SK-N-SH (cell line): ENCODE results near the gene TRA2B. TPM values are rescaled to one million over a fixed set of nuclear protein-coding genes. Genes with fewer than 3 reads are reported as not detected.

Experiments used
- CTCF ChIA-PET: fragments of 300-600, 350-600 bp; formaldehyde crosslinking; extraction: SDS; loops from one replicate; lab custom pipeline; 2021; lab: Yijun Ruan, JAX
- POLR2A ChIA-PET: fragments of 350-600 bp; sonication (Branson Sonifier 250); formaldehyde crosslinking; extraction: SDS; loops from one replicate; lab custom pipeline; 2020; ENCODE audit warnings: antibody characterized with exemption, inconsistent platforms; lab: Yijun Ruan, JAX
- DNase-seq: peaks from one replicate; pipeline ENCODE4 v3.0.0; 2012
- H2AFZ ChIP-seq: fragments of 200-600 bp; sonication (generic); 2 replicates; pipeline ENCODE4 v1.8.1; 2016; ENCODE audit warnings: antibody characterized with exemption, mild to moderate bottlenecking, low read depth
- H3F3A ChIP-seq: fragments of 200-600 bp; sonication (generic); replicated peaks from 2 replicates; pipeline ENCODE3; 2016; ENCODE audit warnings: antibody characterized with exemption, mild to moderate bottlenecking; ENCODE audit not compliant: insufficient read depth
- H3K27ac ChIP-seq, 2 experiments: fragments of 200-500 bp in 1 of 2; fragments of 200-600 bp in 1 of 2; sonication (Bioruptor generic) in 1 of 2; sonication (generic), shearing (Covaris generic) in 1 of 2; 2 replicates each; pipeline versions ENCODE4 v1.5.1 to v1.6.1; 2014 to 2016; ENCODE audit warnings: low read depth in 2 of 2, inconsistent platforms in 1 of 2, low read length in 1 of 2, mild to moderate bottlenecking in 1 of 2, mixed read lengths in 1 of 2
- H3K27me3 ChIP-seq: fragments of 200-600 bp; sonication (generic), shearing (Covaris generic); 2 replicates; pipeline ENCODE4 v1.6.1; 2016; ENCODE audit warnings: mixed run types; ENCODE audit not compliant: insufficient read depth
- H3K36me3 ChIP-seq, 2 experiments: fragments of 200-500 bp in 1 of 2; fragments of 200-600 bp in 1 of 2; sonication (Bioruptor generic) in 1 of 2; sonication (generic) in 1 of 2; replicated peaks in 1 of 2; 2 replicates each; pipeline versions ENCODE3 to v1.5.1; 2014 to 2016; ENCODE audit warnings: low read length in 1 of 2, mild to moderate bottlenecking in 1 of 2; ENCODE audit not compliant: insufficient read depth in 2 of 2, control insufficient read depth in 1 of 2
- H3K4me1 ChIP-seq, 2 experiments: fragments of 200-500 bp in 1 of 2; fragments of 200-600 bp in 1 of 2; sonication (Bioruptor generic) in 1 of 2; sonication (generic), shearing (Covaris generic) in 1 of 2; 2 replicates each; pipeline versions ENCODE4 v1.5.1 to v1.6.1; 2014 to 2016; ENCODE audit warnings: low read depth in 1 of 2, low read length in 1 of 2, mixed run types in 1 of 2; ENCODE audit not compliant: insufficient read depth in 2 of 2, control insufficient read depth in 1 of 2
- H3K4me2 ChIP-seq: fragments of 200-600 bp; sonication (generic), shearing (Covaris generic); 2 replicates; pipeline ENCODE4 v1.6.1; 2017; ENCODE audit warnings: mixed run types
- H3K4me3 ChIP-seq, 2 experiments: fragments of 200-500 bp in 1 of 2; fragments of 200-600 bp in 1 of 2; sonication (Bioruptor generic) in 1 of 2; sonication (generic), shearing (Covaris generic) in 1 of 2; 2 replicates each; pipeline versions ENCODE4 v1.5.1 to v1.8.1; 2014 to 2016; ENCODE audit warnings: low read depth in 2 of 2, inconsistent platforms in 1 of 2, low read length in 1 of 2, mild to moderate bottlenecking in 1 of 2, mixed read lengths in 1 of 2, moderate library complexity in 1 of 2
- H3K79me2 ChIP-seq: fragments of 200-600 bp; sonication (generic); 2 replicates; pipeline ENCODE4 v1.8.1; 2017; ENCODE audit warnings: mild to moderate bottlenecking; ENCODE audit not compliant: insufficient read depth
- H3K9ac ChIP-seq: fragments of 200-600 bp; sonication (generic); 2 replicates; pipeline ENCODE4 v1.6.1; 2017; ENCODE audit warnings: mixed run types
- H3K9me2 ChIP-seq: fragments of 200-600 bp; sonication (generic); 2 replicates; pipeline ENCODE4 v1.6.1; 2017; ENCODE audit warnings: mixed run types
- H3K9me3 ChIP-seq: fragments of 200-600 bp; sonication (generic); 2 replicates; pipeline ENCODE4 v1.6.1; 2017; ENCODE audit warnings: mixed run types, mild to moderate bottlenecking, moderate library complexity
- H4K20me1 ChIP-seq: fragments of 200-600 bp; sonication (generic); 2 replicates; pipeline ENCODE4 v1.6.1; 2017; ENCODE audit warnings: mild to moderate bottlenecking, mixed run types; ENCODE audit not compliant: insufficient read depth
- FOXM1 ChIP-seq: IDR thresholded peaks from 2 replicates; pipeline ENCODE4 v1.4.0; 2012; ENCODE audit warnings: low read depth, mild to moderate bottlenecking
- MXI1 ChIP-seq: IDR thresholded peaks from 2 replicates; pipeline ENCODE4 v1.6.1; 2012; ENCODE audit warnings: mild to moderate bottlenecking, low read depth, low read length, improper control_type of control experiment
- NRF1 ChIP-seq: IDR thresholded peaks from 2 replicates; pipeline ENCODE4 v1.6.1; 2012; ENCODE audit warnings: low read depth, mild to moderate bottlenecking, low read length
- POLR2AphosphoS5 ChIP-seq: IDR thresholded peaks from 2 replicates; pipeline ENCODE4 v1.6.1; 2012; ENCODE audit warnings: low read depth, low read length
- RAD21 ChIP-seq: IDR thresholded peaks from 2 replicates; pipeline ENCODE4 v1.6.1; 2012; ENCODE audit warnings: mild to moderate bottlenecking, low read length
- SIN3A ChIP-seq: IDR thresholded peaks from 2 replicates; pipeline ENCODE4 v1.6.1; 2012; ENCODE audit warnings: low read depth, mild to moderate bottlenecking, low read length, moderate library complexity, borderline replicate concordance
- TAF1 ChIP-seq: IDR thresholded peaks from 2 replicates; pipeline ENCODE4 v1.6.1; 2012; ENCODE audit warnings: low read depth, mild to moderate bottlenecking, low read length, moderate library complexity, borderline replicate concordance
- USF2 ChIP-seq: fragments of 150-350 bp; IDR thresholded peaks from 2 replicates; pipeline ENCODE4 v1.6.1; 2017; ENCODE audit warnings: antibody characterized with exemption, low read length, low read depth, borderline replicate concordance
- YY1 ChIP-seq: IDR thresholded peaks from 2 replicates; pipeline ENCODE4 v1.4.0; 2012; ENCODE audit warnings: low read depth, mild to moderate bottlenecking
- WGBS: methylation state at CpG from one replicate; pipeline ENCODE4 v1.1.6; 2017; ENCODE audit warnings: low lambda C conversion rate; 5-methylcytosine and 5-hydroxymethylcytosine counted together
- polyA plus RNA-seq, 3 experiments: library from polyadenylated mRNA; depleted of rRNA; stranded (reverse); fragments of >200 nt; gene quantifications; 2 replicates each; pipeline ENCODE4 v1.2.3, GENCODE V29; 2012
- TF ChIP-seq, protein P1 (sequence below): IDR thresholded peaks from 2 replicates; pipeline ENCODE4 v1.4.0; 2012; ENCODE audit warnings: low read depth

The TRA2B gene
- polyA plus RNA-seq, 1 of the 3 experiments (the other 2 are of a cell fraction): 212 TPM

GRCh38 chr3:185935465-185936272 is 2.1 kb downstream of the TRA2B start:
- Histone ChIP-seq H3K79me2 (peaks cover 72% of the 10 kb centered on the region), H4K20me1 (peaks cover 66% of the 10 kb centered on the region), H3K27ac (peak overlapping the region in 1 of 2 experiments; percentile 99; a peak in 1 of 4 replicates), H2AFZ (no peak overlapping the region), H3K4me2 (peak overlapping the region; percentile 74), H3K4me1 (peaks cover 19 to 33% of the 10 kb centered on the region in 2 experiments), H3K9me2 (no peaks in the 10 kb centered on the region), H3K9ac (peak overlapping the region; percentile 100), H3F3A (peaks cover 18% of the 10 kb centered on the region), H3K4me3 (peak overlapping the region; percentile 99 to 100), H3K9me3 (no peaks in the 10 kb centered on the region), H3K36me3 (peaks cover 12 to 21% of the 10 kb centered on the region in 2 experiments), H3K27me3 (no peaks in the 10 kb centered on the region)
- WGBS: under 1% methylated on average over 11 of the region's 11 CpGs
- peak; percentile 8; the same call in 1 of the 2 replicates for TF ChIP-seq SIN3A
- TF ChIP-seq RAD21: no peak
- TF ChIP-seq FOXM1: no peak
- TF ChIP-seq POLR2AphosphoS5: peak; percentile 10; the same call in 1 of the 2 replicates
- TF ChIP-seq USF2: no peak
- TF ChIP-seq YY1: no peak
- TF ChIP-seq NRF1: no peak
- TF ChIP-seq MXI1: peak; percentile 88
- TF ChIP-seq, protein P1, sequence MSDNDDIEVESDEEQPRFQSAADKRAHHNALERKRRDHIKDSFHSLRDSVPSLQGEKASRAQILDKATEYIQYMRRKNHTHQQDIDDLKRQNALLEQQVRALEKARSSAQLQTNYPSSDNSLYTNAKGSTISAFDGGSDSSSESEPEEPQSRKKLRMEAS: peak; percentile 50; the same call in 1 of the 2 replicates
- ChIA-PET CTCF (interaction anchor here (0.6 to 1.5 kb wide), 4 partner anchors 8 to 201 kb away, joined by 3 to 4 read pairs (median 3); no protein-coding TSS in a partner anchor), POLR2A (interaction anchor here (0.8 kb wide), 1 partner anchor 275 kb away, joined by 3 read pairs; no protein-coding TSS in a partner anchor)
- no peak for DNase-seq

GRCh38 chr3:185934767-185935464 is 2.9 kb downstream of the TRA2B start:
- Histone ChIP-seq H4K20me1 (peaks cover 74% of the 10 kb centered on the region), H3K4me3 (peak overlapping the region; percentile 99 to 100), H3K9me3 (no peaks in the 10 kb centered on the region), H3K27ac (peak overlapping the region in 1 of 2 experiments; percentile 99; a peak in 1 of 4 replicates), H3K27me3 (no peaks in the 10 kb centered on the region), H2AFZ (no peak overlapping the region), H3K4me1 (peaks cover 26 to 39% of the 10 kb centered on the region in 2 experiments), H3F3A (peaks cover 21% of the 10 kb centered on the region), H3K4me2 (peak overlapping the region; percentile 74), H3K79me2 (peaks cover 79% of the 10 kb centered on the region), H3K9ac (peak overlapping the region; percentile 100; the same call in 1 of the 2 replicates), H3K36me3 (peaks cover 15 to 29% of the 10 kb centered on the region in 2 experiments), H3K9me2 (no peaks in the 10 kb centered on the region)
- ChIA-PET POLR2A (interaction anchor here (0.8 kb wide), 1 partner anchor 275 kb away, joined by 3 read pairs; no protein-coding TSS in a partner anchor), CTCF (interaction anchor here (0.9 to 3.2 kb wide), 3 partner anchors 9 to 42 kb away, joined by 3 to 15 read pairs (median 5); no protein-coding TSS in a partner anchor)
- TF ChIP-seq TAF1 (no peak), POLR2AphosphoS5 (0 out of 2 replicates have a peak, but pooled peaks have one; percentile 1)
- no peak for DNase-seq
- 1% methylated on average over 8 of the region's 8 CpGs for WGBS
